Left lung (tissue), 10 donors: ENCODE data around the gene GRP. TPM values are rescaled to one million over a fixed set of nuclear protein-coding genes. Genes with fewer than 3 reads are reported as not detected.

ENCODE experiments used
- ATAC-seq: fragments of 200-7000 bp; cut with Tn5 transposase; one replicate; pipeline ENCODE4 v1.9.1; 2020; ENCODE audit warnings: moderate library complexity
- DNase-seq, 4 donors: peaks; one replicate each; pipeline ENCODE4 v3.0.0-alpha.2; 2013 to 2020
- H3K27ac ChIP-seq, 2 donors: fragments of 200-600 bp; sonication (generic) in 1 of 2; one replicate each; pipeline versions ENCODE4 v1.5.0 to v1.8.0; 2020 to 2021
- H3K27me3 ChIP-seq, 2 donors: fragments of 200-600 bp; sonication (generic) in 1 of 2; one replicate each; pipeline versions ENCODE4 v1.5.0 to v1.8.0; 2020 to 2021
- H3K36me3 ChIP-seq, 2 donors: fragments of 200-600 bp; sonication (generic) in 1 of 2; one replicate each; pipeline versions ENCODE4 v1.5.0 to v1.8.0; 2020 to 2021
- H3K4me1 ChIP-seq, 2 donors: fragments of 200-600 bp; one replicate each; pipeline ENCODE4 v1.8.0; 2021
- H3K4me3 ChIP-seq, 2 donors: fragments of 200-600 bp; sonication (generic) in 1 of 2; one replicate each; pipeline versions ENCODE4 v1.5.0 to v1.8.0; 2020 to 2021; ENCODE audit warnings: mild to moderate bottlenecking in 1 of 2
- H3K9me3 ChIP-seq, 2 donors: fragments of 200-600 bp; sonication (generic) in 1 of 2; one replicate each; pipeline versions ENCODE4 v1.5.0 to v1.8.0; 2020 to 2021
- intact Hi-C, 2 donors: fragments of 100-400 bp; cut with DNase I; formaldehyde crosslinking; loops; one replicate each; pipeline versions ENCODE4 v1.11.2 to v1.14.2; 2022
- polyA plus RNA-seq, 6 donors: library from polyadenylated mRNA; unstranded; fragments of 120-200 nt; gene quantifications; one replicate each; pipeline ENCODE4 v1.2.1, GENCODE V29; 2013; ENCODE audit not compliant: insufficient read length in 6 of 6
- total RNA-seq, 2 donors: library from RNA; stranded (reverse); fragmentation: NEBNext Ultra II Directional; extraction: Animal tissue kit (Norgen Biotek cat#: 25700); gene quantifications; one replicate each; pipeline ENCODE4 v1.2.1, GENCODE V29; 2021
- TF ChIP-seq, protein P1 (sequence below), 2 donors: fragments of 200-600 bp; sonication (generic) in 1 of 2; IDR thresholded peaks; one replicate each; pipeline versions ENCODE4 v1.5.0 to v1.8.0; 2021; ENCODE audit warnings: antibody characterized with exemption in 2 of 2
- donor health status: DM: no; HTN: yes; CAD: no.
- donor health status: DM: no; HTN: no; CAD: no.

The GRP gene
- total and polyA plus RNA-seq, 8 donors = 0.67 to 75.8 (median 58.6) TPM

DNA sequence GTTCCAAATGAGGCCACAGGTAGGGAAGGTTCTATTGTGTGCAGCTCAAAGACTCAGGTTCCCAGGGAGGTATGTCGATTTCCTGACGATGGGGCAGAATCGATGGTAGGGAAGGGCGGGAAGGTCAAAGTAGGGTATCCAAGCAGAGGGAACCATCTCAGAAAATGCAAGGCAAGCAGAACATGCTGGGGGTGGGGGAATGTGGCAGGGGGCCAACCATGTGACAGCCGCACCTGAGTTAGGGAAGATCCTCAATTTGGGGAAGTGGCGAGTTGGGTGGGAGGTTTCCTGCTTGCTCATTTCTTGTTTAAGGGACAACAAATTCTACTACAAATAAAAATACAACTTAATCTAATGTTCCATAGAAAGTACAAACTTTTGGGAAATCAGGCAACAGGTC is 21.7 kb upstream of the GRP start:
- DNase-seq = no peak
- no peaks in the 10 kb centered on the region for H3K4me1 ChIP-seq
- no peaks in the 10 kb centered on the region for H3K9me3 ChIP-seq
- peaks cover 0 to 3% of the 10 kb centered on the region in 2 donors for H3K27me3 ChIP-seq
- H3K27ac ChIP-seq = no peak overlapping the region
- ATAC-seq = no peak
- intact Hi-C loops = no loop called here
- no peak overlapping the region for H3K4me3 ChIP-seq
- no peaks in the 10 kb centered on the region for H3K36me3 ChIP-seq
- TF ChIP-seq, protein P1, sequence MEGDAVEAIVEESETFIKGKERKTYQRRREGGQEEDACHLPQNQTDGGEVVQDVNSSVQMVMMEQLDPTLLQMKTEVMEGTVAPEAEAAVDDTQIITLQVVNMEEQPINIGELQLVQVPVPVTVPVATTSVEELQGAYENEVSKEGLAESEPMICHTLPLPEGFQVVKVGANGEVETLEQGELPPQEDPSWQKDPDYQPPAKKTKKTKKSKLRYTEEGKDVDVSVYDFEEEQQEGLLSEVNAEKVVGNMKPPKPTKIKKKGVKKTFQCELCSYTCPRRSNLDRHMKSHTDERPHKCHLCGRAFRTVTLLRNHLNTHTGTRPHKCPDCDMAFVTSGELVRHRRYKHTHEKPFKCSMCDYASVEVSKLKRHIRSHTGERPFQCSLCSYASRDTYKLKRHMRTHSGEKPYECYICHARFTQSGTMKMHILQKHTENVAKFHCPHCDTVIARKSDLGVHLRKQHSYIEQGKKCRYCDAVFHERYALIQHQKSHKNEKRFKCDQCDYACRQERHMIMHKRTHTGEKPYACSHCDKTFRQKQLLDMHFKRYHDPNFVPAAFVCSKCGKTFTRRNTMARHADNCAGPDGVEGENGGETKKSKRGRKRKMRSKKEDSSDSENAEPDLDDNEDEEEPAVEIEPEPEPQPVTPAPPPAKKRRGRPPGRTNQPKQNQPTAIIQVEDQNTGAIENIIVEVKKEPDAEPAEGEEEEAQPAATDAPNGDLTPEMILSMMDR (IDR thresholded peaks at IDR 0.05) = no peak

DNA sequence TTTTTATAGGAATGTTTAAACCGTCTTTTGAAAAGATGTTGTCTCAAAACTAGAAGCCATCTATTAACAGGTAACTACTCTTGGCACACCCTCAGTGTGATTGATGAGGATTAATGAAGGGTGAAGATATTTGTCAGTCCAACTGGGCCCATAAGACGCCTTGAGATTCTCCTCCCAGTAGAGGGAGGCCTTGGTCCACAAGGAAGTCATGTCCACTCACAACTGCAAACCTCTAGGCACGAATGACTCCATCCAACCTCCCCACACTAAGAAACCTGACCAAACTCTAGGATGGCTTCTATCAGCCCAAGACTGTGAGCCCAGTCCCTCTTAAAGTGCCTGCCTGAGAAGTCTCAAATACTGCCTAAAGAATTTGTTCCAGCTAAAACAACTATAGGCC is 19.2 kb upstream of the GRP start:
- intact Hi-C loops = no loop called here
- no peak for DNase-seq
- peaks cover 3% of the 10 kb centered on the region in 2 donors for H3K27me3 ChIP-seq

DNA sequence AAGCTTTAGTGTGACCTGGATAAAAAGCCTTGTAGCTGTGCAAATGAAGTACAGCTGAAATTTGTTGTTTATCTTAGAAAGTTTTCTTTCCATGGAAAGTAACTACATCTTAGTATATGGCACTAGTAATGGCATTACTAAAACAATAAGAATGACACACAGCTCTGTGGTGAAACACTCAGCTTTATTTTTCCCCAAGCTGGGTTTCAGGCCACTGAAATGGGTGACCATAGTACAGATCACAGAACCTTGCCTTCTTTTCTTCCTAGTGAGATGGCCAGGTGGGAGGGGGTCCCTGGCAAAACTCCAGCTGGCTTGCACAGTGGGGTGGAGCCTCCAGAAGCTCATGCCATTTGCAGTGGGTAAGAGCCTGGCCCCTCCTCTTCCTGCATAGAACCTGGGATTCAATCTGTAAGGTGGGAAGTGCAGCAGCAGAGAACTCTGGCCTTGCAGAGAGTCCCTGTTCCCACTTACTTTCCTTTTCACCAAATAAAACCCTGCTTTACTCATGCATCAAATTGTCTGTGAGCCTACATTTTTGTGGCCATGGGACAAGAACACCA is 17.6 kb upstream of the GRP start:
- TF ChIP-seq, protein P1 (IDR thresholded peaks at IDR 0.05) = no peak
- intact Hi-C loops = no loop called here
- H3K9me3 ChIP-seq = no peaks in the 10 kb centered on the region
- ATAC-seq (no peak), DNase-seq (no peak)
- no peaks in the 10 kb centered on the region for H3K4me1 ChIP-seq
- peaks cover 0 to 3% of the 10 kb centered on the region in 2 donors for H3K27me3 ChIP-seq
- H3K36me3 ChIP-seq = no peaks in the 10 kb centered on the region
- no peak overlapping the region for H3K27ac ChIP-seq
- no peak overlapping the region for H3K4me3 ChIP-seq

More for the DNA sequence above, 19.2 kb upstream of the GRP start:
- no peak for ATAC-seq
- H3K9me3 ChIP-seq = no peaks in the 10 kb centered on the region
- TF ChIP-seq, protein P1 (IDR thresholded peaks at IDR 0.05) = no peak
- H3K27ac ChIP-seq = no peak overlapping the region
- H3K4me3 ChIP-seq = no peak overlapping the region
- no peaks in the 10 kb centered on the region for H3K4me1 ChIP-seq
- no peaks in the 10 kb centered on the region for H3K36me3 ChIP-seq

DNA sequence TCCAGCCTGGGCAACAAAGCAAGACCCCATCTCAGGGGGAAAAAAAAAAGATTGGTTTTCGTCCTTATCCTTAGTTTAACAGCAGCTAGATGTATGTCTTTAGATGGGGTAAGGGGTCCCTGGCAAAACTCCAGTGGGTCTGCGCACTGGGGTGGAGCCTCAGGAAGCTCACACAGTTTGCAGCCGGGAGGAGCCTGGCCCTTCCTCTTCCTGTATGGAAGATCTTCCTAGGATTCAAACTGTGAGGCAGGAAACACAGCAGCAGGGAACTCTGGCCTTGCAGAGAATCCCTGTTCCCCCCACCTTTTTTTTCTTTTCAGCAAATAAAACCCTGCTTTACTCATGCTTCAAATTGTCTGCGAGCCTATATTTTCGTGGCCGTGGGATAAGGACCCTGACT is 12.5 kb upstream of the GRP start:
- Histone ChIP-seq H3K36me3 (no peaks in the 10 kb centered on the region), H3K27ac (no peak overlapping the region), H3K4me3 (no peak overlapping the region), H3K27me3 (peaks cover 0 to 3% of the 10 kb centered on the region in 2 donors), H3K9me3 (no peaks in the 10 kb centered on the region), H3K4me1 (no peaks in the 10 kb centered on the region)
- no peak for DNase-seq
- intact Hi-C loops = no loop called here
- no peak for ATAC-seq
- TF ChIP-seq, protein P1 (IDR thresholded peaks at IDR 0.05) = no peak

DNA sequence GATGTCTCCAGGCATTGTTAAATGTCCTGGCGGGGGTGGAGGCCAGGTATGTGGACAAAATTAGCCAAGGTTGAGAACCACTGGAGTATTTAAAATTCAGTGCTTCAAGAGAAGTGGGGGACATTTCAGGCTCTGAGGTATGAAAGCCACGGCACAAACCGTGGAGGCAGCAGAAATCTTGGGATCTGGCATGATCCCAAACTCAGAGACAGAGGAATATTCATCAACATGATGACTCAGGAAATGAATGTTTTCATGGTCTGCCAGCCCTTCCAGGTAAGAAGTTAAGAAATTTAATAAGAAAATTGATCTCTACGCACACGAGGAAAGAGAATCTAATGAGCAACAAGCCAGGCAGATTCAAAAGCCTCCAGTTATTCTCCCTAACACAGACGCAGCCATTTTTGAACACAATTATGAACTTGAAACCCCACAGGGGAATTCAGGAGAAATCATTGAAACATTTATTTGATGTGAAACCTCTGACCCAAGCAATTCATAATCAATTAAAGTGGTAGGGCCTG is 11.3 kb upstream of the GRP start:
- Histone ChIP-seq H3K36me3 (no peaks in the 10 kb centered on the region), H3K4me1 (no peaks in the 10 kb centered on the region), H3K27me3 (peaks cover 0 to 3% of the 10 kb centered on the region in 2 donors), H3K27ac (no peak overlapping the region), H3K4me3 (no peak overlapping the region), H3K9me3 (no peaks in the 10 kb centered on the region)
- ATAC-seq (no peak), DNase-seq (no peak)
- intact Hi-C loops = no loop called here
- TF ChIP-seq, protein P1 (IDR thresholded peaks at IDR 0.05) = no peak
